Measurements from ENCODE around the gene TTPAL.
A peak's percentile ranks its signal among the peaks of the same experiment; 100 is the strongest.

GRCh38 chr20:44435630-44436335, 39.9 kb upstream of the TTPAL start:
- no peak for TF ChIP-seq CTCF (IDR thresholded peaks at IDR 0.05)
- TF ChIP-seq POLR2A (IDR thresholded peaks at IDR 0.05), result peak; percentile 64

Measured in right lobe of liver (tissue), 4 donors.